ENCODE measurements around the gene NR4A3. TPM values are rescaled to one million over a fixed set of nuclear protein-coding genes. Genes with fewer than 3 reads are reported as not detected.
"Not testable (repeated sequence)": the region's sequence is repeated elsewhere in the genome, so short reads cannot be mapped to it uniquely, and the experiment has no call there.

NR4A3 gene
- total RNA-seq, 3 donors from 2014 or later (not counting 1 experiment from before 2014, with no cell fraction given), result 31.1 to 43.4 (median 38.6) TPM

DNA sequence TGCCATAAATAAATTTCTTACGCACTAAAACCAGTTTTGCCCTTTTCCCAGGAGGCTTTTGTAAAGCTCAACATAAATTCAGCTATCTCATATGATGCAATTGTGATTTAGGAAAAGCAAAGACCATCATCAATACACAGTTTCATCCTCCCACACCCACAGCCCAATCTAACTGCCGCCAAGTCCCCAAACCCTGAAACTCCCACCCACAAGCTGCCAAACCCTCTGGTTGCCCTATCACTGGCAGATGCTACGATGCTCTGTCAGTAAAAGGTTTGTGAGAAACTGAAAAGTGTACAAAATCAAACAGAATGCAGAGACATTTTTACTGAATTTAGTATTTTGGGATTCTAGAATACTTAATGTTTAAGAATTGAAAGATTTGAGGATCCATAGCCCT, 42.8 kb upstream of the NR4A3 start:
- no peak for ATAC-seq

DNA sequence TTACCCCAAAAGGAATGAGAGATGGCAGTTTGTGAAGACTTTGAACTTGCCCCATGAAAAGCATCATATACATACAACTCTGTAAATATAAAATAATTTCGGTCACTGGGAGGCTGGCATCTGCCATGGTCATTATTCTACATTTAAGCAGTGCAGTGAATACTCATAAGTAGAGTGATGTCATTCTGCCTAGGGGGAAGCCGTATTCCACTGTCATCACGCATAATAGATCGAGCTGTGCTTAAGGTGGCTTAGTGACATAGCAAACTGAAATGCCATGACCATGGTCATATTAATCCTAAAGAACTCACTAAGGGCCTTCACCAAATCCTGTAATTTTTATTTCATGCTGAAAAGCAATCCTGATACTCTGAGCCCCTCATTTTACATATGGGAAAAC, 42.4 kb upstream of the NR4A3 start:
- ATAC-seq, result no peak
- H3K9me3 ChIP-seq (ENCODE audit: control insufficient read depth, insufficient read depth, low read length), result no peaks in the 10 kb centered on the region
- WGBS (ENCODE audit: insufficient coverage), result 92% methylated on average over 4 of the region's 4 CpGs

More for the DNA sequence above, 42.8 kb upstream of the NR4A3 start:
- Mint-ChIP-seq H3K27ac (no peak overlapping the region), H3K36me3 (no peaks in the 10 kb centered on the region), H3K27me3 (ENCODE audit: low read depth in 2 of 2) (peaks cover 6 to 19% of the 10 kb centered on the region in 2 donors), H3K4me1 (peaks cover 9% of the 10 kb centered on the region in 2 donors), H3K9me3 (no peaks in the 10 kb centered on the region), H3K4me3 (no peak overlapping the region)
- 100% methylated on average over 3 of the region's 3 CpGs for WGBS (ENCODE audit: insufficient coverage)
- Histone ChIP-seq H3K27ac (ENCODE audit: low read length) (no peak overlapping the region), H3K4me3 (ENCODE audit: low read length) (no peak overlapping the region), H3K4me1 (ENCODE audit: control insufficient read depth, insufficient read depth, low read length) (peaks cover 3% of the 10 kb centered on the region), H3K36me3 (ENCODE audit: control insufficient read depth, insufficient read depth, low read length) (no peaks in the 10 kb centered on the region), H3K27me3 (ENCODE audit: control insufficient read depth, insufficient read depth, low read length) (no peaks in the 10 kb centered on the region), H3K9me3 (ENCODE audit: control insufficient read depth, insufficient read depth, low read length) (no peaks in the 10 kb centered on the region)
- intact Hi-C loops (cut with micrococcal nuclease), result no loop called here
- no peak for TF ChIP-seq CTCF (IDR thresholded peaks at IDR 0.05)
- DNase-seq, result no peak

GRCh38 chr9:99782349-99782748, 39.3 kb upstream of the NR4A3 start:
- WGBS (ENCODE audit: insufficient coverage), result 100% methylated on average over 2 of the region's 5 CpGs
- intact Hi-C loops (cut with micrococcal nuclease), result not testable (repeated sequence)

More for the DNA sequence above, 42.4 kb upstream of the NR4A3 start:
- H3K36me3 Mint-ChIP-seq, result no peaks in the 10 kb centered on the region
- no peaks in the 10 kb centered on the region for H3K36me3 ChIP-seq (ENCODE audit: control insufficient read depth, insufficient read depth, low read length)
- DNase-seq, result no peak
- H3K4me3 Mint-ChIP-seq, result no peak overlapping the region
- no peak for TF ChIP-seq CTCF (IDR thresholded peaks at IDR 0.05)
- intact Hi-C loops (cut with micrococcal nuclease), result no loop called here
- H3K27ac ChIP-seq (ENCODE audit: low read length), result no peak overlapping the region
- H3K4me1 ChIP-seq (ENCODE audit: control insufficient read depth, insufficient read depth, low read length), result peaks cover 3% of the 10 kb centered on the region
- peaks cover 9% of the 10 kb centered on the region in 2 donors for H3K4me1 Mint-ChIP-seq
- H3K27me3 ChIP-seq (ENCODE audit: control insufficient read depth, insufficient read depth, low read length), result no peaks in the 10 kb centered on the region
- H3K9me3 Mint-ChIP-seq, result no peaks in the 10 kb centered on the region
- no peak overlapping the region for H3K4me3 ChIP-seq (ENCODE audit: low read length)
- H3K27ac Mint-ChIP-seq, result no peak overlapping the region
- H3K27me3 Mint-ChIP-seq (ENCODE audit: low read depth in 2 of 2), result peaks cover 6 to 19% of the 10 kb centered on the region in 2 donors

DNA sequence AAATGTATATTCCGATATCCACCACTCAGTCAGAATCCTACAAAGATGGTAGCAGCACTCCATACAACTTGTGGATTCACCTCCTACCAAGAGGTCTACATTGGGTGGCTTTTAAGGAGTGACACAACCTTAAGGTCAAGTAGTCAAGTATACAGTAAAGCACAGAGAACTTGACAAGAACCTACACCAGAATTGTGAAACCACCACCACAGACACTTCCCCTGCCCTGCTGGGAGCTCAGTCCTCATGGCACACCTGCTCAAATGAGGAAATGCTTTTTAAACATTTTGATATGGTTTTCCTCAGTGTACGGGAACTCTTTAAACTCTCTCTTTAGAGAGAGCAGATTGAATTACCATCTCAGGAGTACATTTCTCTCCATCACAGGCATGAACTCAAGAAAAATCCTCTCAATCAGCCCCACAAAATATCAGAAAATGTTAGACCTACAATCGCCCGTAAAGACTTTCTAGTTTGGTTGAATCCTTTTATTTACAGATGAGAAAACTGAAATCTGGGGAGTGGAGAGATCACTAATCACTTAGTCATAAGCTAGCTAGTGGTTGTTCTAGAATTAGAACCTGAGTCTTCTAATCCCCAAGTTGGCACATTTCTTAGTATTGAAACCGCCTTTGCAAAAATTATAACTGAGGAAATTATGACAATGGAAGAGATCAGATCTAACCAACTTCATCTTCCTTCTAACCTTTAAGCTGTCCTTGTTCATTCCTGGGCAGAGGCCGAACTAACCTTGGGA, 38.5 kb upstream of the NR4A3 start:
- Histone ChIP-seq H3K27ac (ENCODE audit: low read length) (no peak overlapping the region), H3K4me1 (ENCODE audit: control insufficient read depth, insufficient read depth, low read length) (peaks cover 3% of the 10 kb centered on the region), H3K27me3 (ENCODE audit: control insufficient read depth, insufficient read depth, low read length) (no peaks in the 10 kb centered on the region), H3K4me3 (ENCODE audit: low read length) (no peak overlapping the region), H3K36me3 (ENCODE audit: control insufficient read depth, insufficient read depth, low read length) (no peaks in the 10 kb centered on the region), H3K9me3 (ENCODE audit: control insufficient read depth, insufficient read depth, low read length) (no peaks in the 10 kb centered on the region)
- Mint-ChIP-seq H3K27ac (no peak overlapping the region), H3K4me1 (peaks cover 9 to 13% of the 10 kb centered on the region in 2 donors), H3K4me3 (no peak overlapping the region), H3K36me3 (no peaks in the 10 kb centered on the region), H3K27me3 (ENCODE audit: low read depth in 2 of 2) (peaks cover 8 to 28% of the 10 kb centered on the region in 2 donors), H3K9me3 (no peaks in the 10 kb centered on the region)
- WGBS (ENCODE audit: insufficient coverage), result 72% methylated on average over 4 of the region's 6 CpGs
- intact Hi-C loops (cut with micrococcal nuclease), result no loop called here
- ATAC-seq (peak in 1 of 3 donors; percentile 69), DNase-seq (no peak)
- no peak for TF ChIP-seq CTCF (IDR thresholded peaks at IDR 0.05)

More at GRCh38 chr9:99782349-99782748, 39.3 kb upstream of the NR4A3 start:
- Mint-ChIP-seq H3K4me1 (peaks cover 9 to 13% of the 10 kb centered on the region in 2 donors), H3K27me3 (ENCODE audit: low read depth in 2 of 2) (peaks cover 8 to 22% of the 10 kb centered on the region in 2 donors)
- H3K9me3 Mint-ChIP-seq; ATAC-seq; H3K4me3 ChIP-seq (ENCODE audit: low read length); H3K4me1 ChIP-seq (ENCODE audit: control insufficient read depth, insufficient read depth, low read length); DNase-seq; H3K27ac ChIP-seq (ENCODE audit: low read length); H3K27ac Mint-ChIP-seq; H3K36me3 Mint-ChIP-seq; H3K27me3 ChIP-seq (ENCODE audit: control insufficient read depth, insufficient read depth, low read length); H3K9me3 ChIP-seq (ENCODE audit: control insufficient read depth, insufficient read depth, low read length); H3K36me3 ChIP-seq (ENCODE audit: control insufficient read depth, insufficient read depth, low read length); H3K4me3 Mint-ChIP-seq: not testable (repeated sequence)

All from natural killer cell (primary cell).